Lung (tissue), 12 donors: ENCODE results near the gene IL1RAPL1. TPM values are rescaled to one million over a fixed set of nuclear protein-coding genes. Genes with fewer than 3 reads are reported as not detected.

ENCODE experiments used
- ATAC-seq: fragments of 200-7000 bp; cut with Tn5 transposase; one replicate; pipeline ENCODE4 v1.9.1; 2020; ENCODE audit warnings: moderate number of reproducible peaks; ENCODE audit not compliant: insufficient read depth, low FRiP score
- DNase-seq, 3 donors: peaks; one replicate each; pipeline ENCODE4 v3.0.0-alpha.2; 2013 to 2017
- H3K27ac ChIP-seq, 2 donors: one replicate each; pipeline ENCODE4 v1.5.1; 2013; ENCODE audit warnings: mild to moderate bottlenecking in 2 of 2, moderate library complexity in 2 of 2, control low read depth in 1 of 2, inconsistent platforms in 1 of 2, low read depth in 1 of 2, low read length in 1 of 2
- H3K27me3 ChIP-seq, 3 donors: one replicate each; pipeline ENCODE4 v1.5.1; 2013; ENCODE audit warnings: low read length in 2 of 3; ENCODE audit not compliant: control insufficient read depth in 3 of 3, insufficient read depth in 3 of 3
- H3K36me3 ChIP-seq, 4 donors: one replicate each; pipeline ENCODE4 v1.5.1; 2013; ENCODE audit warnings: low read length in 4 of 4, mild to moderate bottlenecking in 1 of 4, moderate library complexity in 1 of 4; ENCODE audit not compliant: control insufficient read depth in 4 of 4, insufficient read depth in 4 of 4
- H3K4me1 ChIP-seq, 5 donors: one replicate each; pipeline ENCODE4 v1.5.1; 2013; ENCODE audit warnings: low read length in 5 of 5, mild to moderate bottlenecking in 2 of 5, moderate library complexity in 1 of 5; ENCODE audit not compliant: control insufficient read depth in 5 of 5, insufficient read depth in 5 of 5
- H3K4me3 ChIP-seq: one replicate; pipeline ENCODE4 v1.5.1; 2013; ENCODE audit warnings: mild to moderate bottlenecking, control low read depth, moderate library complexity
- H3K9ac ChIP-seq, 2 donors: one replicate each; pipeline ENCODE4 v1.5.1; 2013; ENCODE audit warnings: low read length in 2 of 2, control low read depth in 1 of 2; ENCODE audit not compliant: insufficient read depth in 1 of 2
- H3K9me3 ChIP-seq, 4 donors: one replicate each; pipeline ENCODE4 v1.5.1; 2013; ENCODE audit warnings: low read length in 3 of 4, mild to moderate bottlenecking in 1 of 4, moderate library complexity in 1 of 4; ENCODE audit not compliant: control insufficient read depth in 4 of 4, insufficient read depth in 3 of 4
- CTCF ChIP-seq: IDR thresholded peaks from 2 replicates; pipeline ENCODE4 v1.5.1; 2012; ENCODE audit warnings: mild to moderate bottlenecking; ENCODE audit errors: control extremely low read depth, extremely low read depth
- WGBS, 2 donors: extraction: QIAGEN DNeasy Blood & Tissue Kit; methylation state at CpG; one replicate each; pipeline ENCODE4 v1.1.7; 2013; 5-methylcytosine and 5-hydroxymethylcytosine counted together
- polyA plus RNA-seq, 2 donors: library from polyadenylated mRNA; stranded (reverse); fragments of 200-250 nt; gene quantifications; one replicate each; pipeline ENCODE4 v1.2.1, GENCODE V29; 2013
- total RNA-seq, 2 donors: library from RNA; depleted of rRNA in 1 of 2; stranded (reverse); fragments of >200 nt in 1 of 2; gene quantifications; one replicate each; pipeline ENCODE4 v1.2.1, GENCODE V29; 2014 to 2021
- donor health status: control.
- donor health status: control.
- donor health status: Bipolar disorder and iron deficiency.
- donor health status: healthy.
- donor health status: DM: yes; HTN: yes; CAD: no.

Gene IL1RAPL1
- total and polyA plus RNA-seq, 4 donors, result 2.2 TPM; not detected in 3

DNA sequence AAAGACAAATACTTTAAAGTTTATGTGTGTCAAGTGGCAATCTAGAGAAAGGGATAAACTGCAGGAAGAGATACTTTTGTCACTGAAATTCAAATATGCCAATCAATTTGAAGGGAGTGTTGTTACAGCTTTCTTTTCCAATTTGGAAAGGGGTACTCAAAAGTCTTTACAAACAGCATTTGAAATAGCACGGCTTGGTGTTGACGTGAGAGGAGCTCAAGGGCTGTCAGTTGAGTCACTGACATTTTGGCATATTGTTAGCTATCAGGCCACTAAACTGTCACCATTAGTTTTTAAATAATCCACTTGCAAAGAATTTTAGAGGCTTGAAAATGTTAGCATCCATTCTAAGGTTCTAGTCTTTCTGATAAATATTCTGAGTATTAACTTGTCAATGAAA, 698.4 kb downstream of the IL1RAPL1 start:
- H3K9ac ChIP-seq, result no peak overlapping the region
- DNase-seq, result no peak
- H3K9me3 ChIP-seq, result peaks cover 0 to 8% (median 1%) of the 10 kb centered on the region in 4 donors
- 69 to 71% methylated on average over 2 of the region's 2 CpGs for WGBS, 2 donors
- H3K4me3 ChIP-seq, result no peak overlapping the region
- no peak for TF ChIP-seq CTCF
- no peaks in the 10 kb centered on the region for H3K4me1 ChIP-seq
- H3K27ac ChIP-seq, result no peak overlapping the region
- H3K27me3 ChIP-seq, result no peaks in the 10 kb centered on the region
- no peak for ATAC-seq
- H3K36me3 ChIP-seq, result no peaks in the 10 kb centered on the region

- ATAC-seq, result no peak
Observed at GRCh38 chrX:29295987-29296680, 708.9 kb downstream of the IL1RAPL1 start.

DNA sequence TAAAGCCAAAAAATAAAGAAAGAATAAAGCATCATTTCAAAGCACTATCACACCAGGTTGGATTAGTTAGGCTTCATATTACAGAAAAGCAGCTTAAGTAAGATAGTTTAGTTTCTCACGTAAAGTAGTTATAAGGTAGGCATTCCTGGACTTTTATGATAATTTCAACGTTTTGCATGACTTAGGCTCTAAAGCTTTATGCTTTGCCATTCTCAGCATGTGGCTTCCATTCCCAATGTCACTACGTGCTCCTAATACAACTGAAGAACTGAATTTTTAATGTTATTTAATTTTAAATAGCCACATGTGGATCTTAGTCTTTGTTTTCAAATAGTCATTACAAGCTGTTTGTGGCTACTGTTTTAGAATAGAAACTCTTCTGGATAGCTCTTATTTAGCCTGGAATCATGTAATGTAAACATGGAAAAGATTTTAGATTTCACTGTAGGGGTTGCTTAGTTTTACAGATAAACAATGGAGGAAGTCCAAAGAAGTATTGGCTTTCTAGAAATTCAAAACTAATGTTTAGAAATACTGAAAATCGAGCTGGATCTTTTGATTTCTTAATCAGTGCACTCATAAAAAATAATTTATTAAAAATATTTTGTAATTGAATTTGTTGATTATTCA, 710.0 kb downstream of the IL1RAPL1 start:
- H3K36me3 ChIP-seq, result no peaks in the 10 kb centered on the region
- no peaks in the 10 kb centered on the region for H3K4me1 ChIP-seq
- H3K4me3 ChIP-seq, result no peak overlapping the region
- no peak for TF ChIP-seq CTCF
- H3K9me3 ChIP-seq, result no peaks in the 10 kb centered on the region
- no peak overlapping the region for H3K9ac ChIP-seq
- DNase-seq (peak in 2 of 3 donors; percentile 28 to 50), ATAC-seq (no peak)
- peaks cover 0 to 2% (median 0%) of the 10 kb centered on the region in 3 donors for H3K27me3 ChIP-seq
- 35 to 53% methylated on average over 4 of the region's 4 CpGs for WGBS, 2 donors
- H3K27ac ChIP-seq, result no peak overlapping the region

More at GRCh38 chrX:29295987-29296680, 708.9 kb downstream of the IL1RAPL1 start:
- Histone ChIP-seq H3K27me3 (peaks cover 0 to 2% (median 0%) of the 10 kb centered on the region in 3 donors), H3K9ac (no peak overlapping the region), H3K9me3 (no peaks in the 10 kb centered on the region), H3K36me3 (no peaks in the 10 kb centered on the region), H3K4me1 (no peaks in the 10 kb centered on the region), H3K27ac (no peak overlapping the region), H3K4me3 (no peak overlapping the region)
- no peak for DNase-seq
- no peak for TF ChIP-seq CTCF
- 61 to 100% methylated on average over 1 of the region's 1 CpG for WGBS, 2 donors
